GM18499 (cell line): ENCODE data around the gene HOXB8.

ENCODE experiments used
- ATAC-seq: cut with Tn5 transposase; IDR thresholded peaks from one replicate; pipeline ENCODE4 v1.9.1; 2021; ENCODE audit warnings: moderate number of reproducible peaks; ENCODE audit not compliant: insufficient read depth, unreplicated experiment

Gene HOXB8

DNA sequence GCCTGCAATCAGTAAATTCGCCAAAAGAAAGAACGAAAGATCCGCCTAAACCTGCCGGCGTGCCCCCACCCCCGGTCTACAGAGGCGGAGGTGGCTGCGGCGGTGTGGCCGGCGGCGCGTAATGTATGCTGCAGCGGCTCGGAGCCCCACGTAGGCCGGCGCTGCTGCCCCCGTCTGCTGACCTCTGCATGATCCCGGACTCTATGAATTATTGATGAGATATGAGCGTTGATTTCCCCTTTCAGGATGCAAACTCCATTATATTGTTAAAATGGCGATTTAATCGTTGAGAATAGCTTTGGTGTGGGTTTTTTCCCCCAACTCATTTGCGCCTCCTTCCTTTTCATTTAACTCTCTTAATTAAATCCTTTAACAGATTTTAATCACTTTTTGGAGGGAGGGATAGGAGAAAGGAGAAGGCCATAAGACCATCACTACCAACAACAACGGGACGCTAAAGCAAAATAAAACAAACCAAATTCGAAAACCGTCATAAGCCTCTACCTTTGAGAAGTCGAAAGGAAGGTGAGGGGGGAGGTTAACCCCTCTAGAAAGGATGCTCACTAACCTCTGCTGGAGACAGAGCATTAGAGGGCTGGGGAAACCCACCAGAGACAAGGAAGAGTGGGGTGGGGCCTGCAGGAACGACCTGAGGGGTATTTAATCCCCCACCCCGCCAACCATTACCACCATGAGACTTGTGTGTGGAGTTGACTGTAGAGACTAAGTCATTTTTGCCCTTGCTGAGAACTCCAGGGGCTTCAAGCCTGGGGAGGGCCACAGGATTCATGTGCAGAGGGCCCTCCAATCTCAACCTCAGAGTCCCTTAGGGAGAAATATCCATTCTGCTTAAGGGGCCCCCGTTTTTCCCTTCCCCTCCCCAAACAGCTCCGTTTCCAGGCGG lies 28.5 kb downstream of the HOXB8 start:
- no peak for ATAC-seq

DNA sequence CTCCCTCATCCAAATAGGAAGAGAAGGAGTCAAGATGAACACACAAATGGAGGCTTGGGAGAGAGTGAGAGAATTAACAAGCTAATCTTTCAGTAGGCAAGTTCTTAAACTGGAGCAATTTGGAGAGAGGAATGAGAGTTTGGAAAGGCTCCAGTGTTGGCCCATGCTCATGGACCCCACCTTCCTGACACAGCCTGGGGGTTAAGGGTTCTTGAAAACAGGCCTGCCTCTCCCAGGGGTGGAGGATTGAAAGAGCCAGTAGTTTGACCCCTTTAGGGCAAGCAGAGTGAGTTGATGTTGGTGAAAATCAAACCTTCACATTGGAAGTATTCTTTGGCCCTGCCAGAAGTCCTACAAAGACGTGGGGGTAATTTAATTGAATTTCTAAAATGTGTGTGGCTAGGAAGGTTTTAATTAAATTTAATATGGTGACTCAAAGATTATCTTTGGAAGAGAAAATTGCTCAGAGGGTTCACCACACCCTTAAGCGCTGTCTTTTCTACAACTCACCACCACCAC lies 30.8 kb downstream of the HOXB8 start:
- no peak for ATAC-seq

DNA sequence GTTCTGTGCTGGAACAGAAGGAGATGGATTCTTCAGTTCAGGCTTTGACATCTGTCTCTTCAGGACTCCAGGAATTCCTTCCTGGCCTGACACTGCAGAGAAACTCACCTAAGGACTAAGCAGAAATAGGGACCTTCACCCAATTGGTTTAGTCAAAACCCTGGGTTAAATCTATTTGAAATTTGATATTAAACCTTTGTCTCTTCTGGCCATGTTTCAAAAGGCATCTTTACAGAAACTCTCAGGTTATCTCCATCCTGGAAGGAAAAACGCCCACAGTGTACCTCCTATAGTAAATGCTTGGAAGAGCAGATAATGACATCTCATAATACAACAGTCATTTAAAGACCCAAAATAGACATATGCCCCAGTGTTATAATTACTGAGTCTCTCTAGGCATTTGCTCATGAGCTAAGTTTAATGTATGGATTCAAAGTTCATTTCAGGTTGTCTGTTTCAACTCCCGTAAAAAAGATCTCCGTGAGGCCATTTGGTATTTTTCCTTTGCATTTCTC lies 31.3 kb downstream of the HOXB8 start:
- no peak for ATAC-seq

DNA sequence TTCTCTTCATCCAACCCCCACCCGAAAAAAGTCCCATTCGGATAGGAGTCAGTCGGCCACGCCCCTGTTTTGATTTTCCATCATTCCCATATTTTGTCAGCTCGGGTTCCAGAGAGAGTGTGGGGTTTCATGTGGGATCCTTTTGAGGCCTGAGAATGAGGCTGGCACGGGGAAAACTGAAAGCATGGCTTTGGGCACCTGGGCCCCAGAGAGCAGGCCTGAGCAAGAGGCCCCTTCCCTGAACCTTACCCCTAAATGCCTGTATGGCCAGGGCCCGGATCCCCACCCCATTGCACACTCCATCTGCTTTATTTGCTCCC lies 32.4 kb downstream of the HOXB8 start:
- no peak for ATAC-seq

DNA sequence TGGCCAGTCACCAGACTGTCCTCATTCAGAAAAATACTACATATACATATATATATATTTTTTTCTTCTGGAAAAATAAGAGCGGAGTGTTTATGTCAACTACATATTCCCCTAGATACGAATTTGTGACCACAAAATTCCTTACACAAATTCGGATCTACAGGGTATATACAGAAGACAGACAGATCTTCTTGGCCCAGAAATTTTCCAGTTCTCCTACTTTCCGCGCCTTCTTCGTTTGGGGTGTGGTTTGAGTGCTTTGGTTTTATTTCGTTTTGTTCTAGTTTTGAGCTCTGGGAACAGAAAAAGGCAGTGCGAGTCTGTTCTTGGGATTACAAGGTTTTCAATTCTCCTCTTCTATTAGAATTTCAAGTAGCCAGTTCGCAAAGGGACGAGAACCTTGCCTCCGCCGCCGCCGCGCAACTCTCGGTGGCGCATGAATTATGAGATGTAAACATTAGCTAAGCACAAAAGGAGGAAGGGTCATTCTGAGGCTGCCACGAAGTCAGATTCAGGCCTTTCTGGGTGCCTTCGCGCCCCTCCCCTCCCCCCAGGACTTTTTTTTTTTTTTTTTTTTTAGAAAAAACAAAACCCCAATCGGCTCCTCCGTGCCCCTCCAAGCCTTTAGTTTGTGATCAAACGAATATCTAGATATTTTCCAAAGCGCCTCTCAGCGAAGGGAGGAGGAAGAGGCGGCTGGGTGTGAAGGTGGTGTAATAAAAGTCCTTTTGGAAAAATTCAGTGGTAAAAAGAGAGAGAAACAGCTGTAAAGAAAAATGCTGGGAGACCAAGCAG lies 35.1 kb downstream of the HOXB8 start:
- no peak for ATAC-seq

DNA sequence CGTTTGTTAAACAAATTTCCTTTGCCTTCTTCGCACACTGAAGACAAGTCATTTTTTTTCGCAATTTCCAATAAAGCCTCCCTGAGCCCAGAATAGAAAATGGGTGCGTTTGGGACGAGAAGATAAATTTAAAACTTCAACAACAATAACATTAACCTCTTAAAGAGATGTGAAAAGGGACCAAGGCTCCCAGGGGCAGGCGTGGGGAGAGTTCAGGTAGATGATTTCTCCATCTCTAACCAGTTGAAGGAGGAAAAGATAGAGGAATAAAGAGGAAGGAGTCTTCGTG lies 35.7 kb downstream of the HOXB8 start:
- ATAC-seq: no peak

DNA sequence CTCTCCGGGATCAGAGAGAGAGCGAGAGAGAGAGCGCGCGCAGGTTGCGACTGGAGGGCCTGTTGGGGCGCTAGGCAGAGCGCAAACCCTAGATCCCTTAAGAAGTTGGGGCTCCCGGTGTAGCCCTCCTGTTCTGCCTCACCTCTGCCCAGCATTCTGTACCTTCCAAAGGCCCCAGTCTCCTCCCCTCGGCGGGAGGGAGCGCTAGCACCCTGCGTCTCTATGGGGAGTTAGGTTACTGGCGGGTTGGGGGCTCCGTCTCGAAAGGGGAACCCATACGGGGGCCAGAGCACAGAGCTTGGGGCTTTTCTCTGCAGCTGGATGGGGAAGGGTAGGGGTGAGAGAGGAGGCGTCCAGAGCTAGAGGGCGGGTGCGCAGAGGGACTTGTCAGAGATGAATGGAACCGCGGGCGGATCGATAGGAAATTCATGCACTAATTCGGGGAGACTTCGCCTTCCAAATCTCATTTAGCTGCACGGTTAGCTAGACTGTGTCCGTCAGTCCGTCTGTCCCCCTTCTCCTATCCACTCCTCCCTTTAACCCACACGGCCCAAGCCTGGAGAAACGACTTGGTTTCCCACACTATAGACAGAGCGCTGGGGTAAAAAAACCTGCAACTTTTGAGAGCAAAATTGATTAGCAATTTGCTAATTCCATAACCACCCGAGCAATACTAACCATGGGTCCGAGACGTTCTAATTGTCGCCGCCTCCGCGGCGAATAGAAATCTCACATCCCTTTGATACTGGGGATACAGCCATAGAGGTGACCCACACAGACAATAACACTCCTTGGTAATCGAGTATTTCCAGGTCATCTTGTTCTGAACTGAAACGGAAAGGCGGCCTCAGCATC lies 36.2 kb downstream of the HOXB8 start:
- ATAC-seq: no peak

DNA sequence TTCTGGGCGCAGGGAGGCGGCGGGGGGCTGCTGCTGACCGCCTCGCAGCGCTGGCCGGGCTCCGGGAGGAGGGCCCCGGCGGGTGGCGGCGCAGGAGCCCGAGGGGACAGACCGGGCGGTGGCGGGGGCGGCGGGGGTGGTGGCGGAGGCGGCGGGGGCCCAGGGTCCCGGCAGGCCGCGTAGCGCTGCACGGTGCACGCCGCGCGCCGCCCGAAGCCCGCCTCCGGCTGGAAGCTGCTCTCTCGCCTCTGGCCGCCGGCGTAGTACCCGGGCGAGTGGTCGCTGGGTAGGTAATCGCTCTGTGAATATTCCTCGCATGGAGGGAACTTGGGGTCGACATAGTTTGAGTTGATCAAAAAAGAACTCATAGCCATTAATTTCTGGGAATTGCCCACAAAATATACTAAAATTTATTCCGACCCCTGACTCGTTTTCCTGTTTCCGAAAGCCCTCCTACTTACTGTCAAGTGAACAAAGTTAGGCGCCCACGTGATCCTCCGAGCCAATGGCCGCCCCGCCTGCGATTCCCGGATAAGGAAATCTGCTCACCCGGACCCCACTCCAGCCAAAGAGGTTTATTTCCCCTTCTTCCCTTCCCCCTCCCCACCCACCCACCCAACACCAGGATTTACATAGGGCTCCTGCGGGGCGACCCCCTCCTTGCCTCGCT lies 37.0 kb downstream of the HOXB8 start, which contains the start of gene HOXB4:
TSS of gene HOXB4 (minus strand) at position 405 of the 670 bp plus-strand sequence. CDS start at position 374, 31 bp downstream.
- ATAC-seq: no peak

DNA sequence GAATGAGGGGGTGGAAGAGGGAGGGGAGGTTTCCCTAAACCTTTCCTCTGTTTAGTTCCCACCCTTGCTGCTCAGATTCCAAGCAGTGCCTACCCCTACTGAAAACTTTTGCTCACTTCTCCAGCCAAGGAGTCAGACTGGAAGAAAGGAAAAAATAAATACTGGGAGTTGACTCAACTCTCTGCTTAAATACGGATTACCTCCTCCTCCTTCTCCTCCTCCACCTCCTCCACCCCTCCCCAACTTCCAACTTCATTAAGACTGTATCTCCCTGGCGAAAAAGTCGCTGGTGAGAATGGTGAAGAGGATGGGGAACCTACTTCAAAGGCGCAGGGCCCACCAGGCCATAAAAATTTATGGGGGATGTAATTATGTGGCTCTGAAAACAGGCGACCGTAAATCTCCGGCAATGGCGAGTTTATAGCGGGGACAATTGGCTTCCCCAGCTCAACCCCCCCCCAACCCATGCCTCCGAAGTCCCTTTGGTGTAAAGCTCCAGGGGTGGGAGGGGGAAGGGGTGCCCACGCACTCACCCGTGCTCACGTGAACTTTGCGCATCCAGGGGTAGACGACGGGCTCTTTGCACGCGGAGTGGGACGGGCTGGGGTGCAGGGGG lies 37.7 kb downstream of the HOXB8 start:
- no peak for ATAC-seq

DNA sequence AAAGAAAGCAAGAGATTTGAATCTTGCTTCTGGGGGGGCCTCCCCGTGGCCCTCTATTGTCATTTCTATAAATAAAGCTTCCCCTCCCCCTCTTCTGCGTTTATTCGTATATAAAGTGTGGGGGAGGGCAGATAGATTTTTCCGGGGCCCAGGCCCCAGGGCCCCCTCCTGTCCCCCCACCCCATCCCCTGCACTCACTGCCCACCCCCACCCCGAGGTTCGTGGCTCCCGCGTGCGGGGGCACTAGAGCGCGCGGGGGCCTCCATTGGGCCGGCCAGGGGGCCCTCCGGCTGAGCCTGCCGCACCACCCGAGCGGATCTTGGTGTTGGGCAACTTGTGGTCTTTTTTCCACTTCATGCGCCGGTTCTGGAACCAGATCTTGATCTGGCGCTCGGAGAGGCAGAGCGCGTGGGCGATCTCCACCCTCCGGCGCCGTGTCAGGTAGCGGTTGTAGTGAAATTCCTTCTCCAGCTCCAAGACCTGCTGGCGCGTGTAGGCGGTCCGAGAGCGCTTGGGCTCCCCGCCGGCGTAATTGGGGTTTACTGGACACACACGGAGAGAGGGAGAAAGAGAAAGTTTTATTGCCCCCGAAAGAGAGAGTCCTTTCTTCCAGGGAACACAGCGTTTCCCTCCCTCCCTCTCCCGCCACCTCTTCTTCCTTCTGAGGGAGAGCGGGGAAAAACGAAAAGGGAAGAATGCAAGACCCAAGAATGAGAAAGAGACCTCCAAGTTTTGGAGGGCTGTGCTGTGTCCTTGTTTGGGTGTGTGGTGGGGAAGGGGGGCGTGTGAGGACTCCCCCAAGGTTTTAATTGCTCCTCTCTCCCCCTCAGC lies 38.4 kb downstream of the HOXB8 start:
- ATAC-seq: no peak

DNA sequence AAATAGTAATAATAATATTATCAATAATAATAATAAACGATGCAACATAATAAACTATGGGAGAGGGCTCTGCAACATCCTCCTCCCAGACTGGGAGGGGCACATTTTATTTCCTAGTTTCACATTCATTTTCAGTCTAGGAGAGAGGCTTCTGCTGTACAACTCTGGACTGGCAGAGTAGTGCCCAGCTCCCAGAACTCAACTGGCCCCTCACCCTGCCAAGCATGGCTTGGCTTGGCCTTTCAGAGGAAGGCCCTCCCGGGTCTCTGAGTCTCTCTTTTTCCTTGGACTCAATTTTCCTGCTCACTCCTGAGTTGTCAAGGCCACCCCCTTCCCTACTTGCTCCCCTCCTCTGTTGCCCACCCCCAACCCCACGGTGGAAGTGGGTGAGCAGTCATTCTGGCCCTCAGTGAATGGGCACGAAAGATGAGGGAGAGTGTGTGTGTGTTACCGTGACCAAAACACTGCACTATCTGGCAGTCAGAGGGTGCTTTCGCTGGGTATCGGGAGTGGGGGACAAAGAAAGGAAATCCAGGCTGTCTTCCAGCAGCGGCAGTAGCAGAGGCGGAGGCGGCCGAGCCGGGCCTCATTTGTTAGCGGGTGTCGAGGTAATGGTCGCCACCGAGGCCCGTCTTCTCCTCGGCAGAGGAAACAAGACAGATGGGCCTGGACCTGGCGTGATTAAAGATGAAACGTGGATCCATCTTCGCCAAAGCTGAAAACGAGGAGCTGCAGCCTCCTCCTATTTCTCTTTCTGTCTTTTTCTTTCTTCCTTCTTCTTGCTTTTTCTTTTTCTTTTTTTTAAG lies 39.2 kb downstream of the HOXB8 start:
- ATAC-seq: no peak

DNA sequence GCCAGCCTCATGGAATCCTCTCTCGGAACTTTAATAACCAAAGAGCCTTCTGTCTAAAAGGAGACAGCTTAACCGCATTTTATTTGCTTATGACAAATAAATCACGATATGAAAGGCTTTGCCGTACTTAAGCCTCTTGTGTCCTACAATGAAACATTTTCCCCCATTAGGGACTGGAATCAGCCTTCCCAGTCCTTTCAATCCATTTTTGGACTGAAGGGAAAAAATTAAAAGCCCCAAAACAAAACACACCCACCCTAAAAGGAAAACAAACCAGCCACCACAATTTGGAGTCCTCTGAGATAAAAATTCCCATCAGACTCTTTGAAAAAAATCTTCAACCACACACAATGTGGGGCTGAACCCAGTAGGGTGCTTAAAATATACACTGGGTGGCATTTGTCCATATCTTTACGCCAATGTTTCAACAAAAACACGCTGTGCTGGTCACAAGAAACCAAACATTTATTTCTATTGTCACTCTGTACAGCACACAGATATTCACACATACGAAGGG lies 40.0 kb downstream of the HOXB8 start:
- no peak for ATAC-seq

DNA sequence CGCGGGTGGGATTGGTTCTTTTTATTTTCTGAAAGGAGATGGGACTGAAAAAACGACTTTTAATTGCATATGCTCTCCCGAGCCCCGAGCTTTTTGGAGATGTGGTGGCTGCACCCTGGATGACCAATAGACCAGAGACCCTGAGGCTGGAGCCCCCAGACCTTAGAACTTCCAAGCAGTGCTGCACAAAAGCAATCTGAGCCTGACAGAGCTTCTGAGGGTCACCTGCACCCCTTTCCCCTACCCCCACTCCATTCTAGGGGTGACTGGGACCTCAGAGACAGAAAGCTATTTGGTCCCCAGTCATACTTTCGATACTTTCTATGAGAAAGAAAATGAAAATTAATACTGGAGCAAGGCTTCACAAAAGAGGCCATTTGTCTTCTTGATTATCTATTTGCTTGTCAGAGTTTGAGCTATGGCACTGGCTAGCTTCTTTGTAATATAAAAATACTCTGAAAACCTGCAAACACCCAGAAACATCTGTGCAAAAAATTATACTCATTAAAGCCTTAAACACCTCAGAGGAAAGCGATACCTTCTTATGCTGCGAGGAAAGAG lies 40.5 kb downstream of the HOXB8 start:
- ATAC-seq: no peak

DNA sequence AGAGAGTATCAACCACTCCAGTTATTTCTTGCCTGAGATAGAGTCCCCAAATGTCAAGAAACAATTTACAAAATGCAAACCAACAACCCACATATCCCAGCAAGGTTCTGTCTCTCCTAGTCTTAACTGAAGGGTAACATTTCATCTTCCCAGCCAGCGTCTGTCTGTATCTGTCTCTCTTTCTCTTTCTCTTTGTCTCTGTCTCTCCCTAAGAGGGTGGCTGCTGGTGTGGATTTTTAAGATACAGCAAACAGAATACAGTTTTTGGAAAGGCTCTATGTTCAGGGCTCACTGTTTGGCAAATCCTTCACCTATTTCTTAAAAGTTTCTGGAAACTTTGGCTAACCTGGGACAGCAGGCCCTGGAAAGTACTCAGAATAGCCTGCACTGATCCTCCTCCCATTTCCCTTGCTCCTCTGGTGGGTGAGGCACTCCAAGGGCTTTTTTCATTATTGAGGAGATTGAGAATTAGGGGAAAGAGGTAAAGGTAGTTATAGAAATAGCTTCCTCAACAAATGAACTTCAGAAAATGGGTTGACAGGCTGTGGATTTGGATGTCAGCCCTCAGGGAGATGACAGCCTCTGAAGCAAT lies 43.2 kb downstream of the HOXB8 start:
- ATAC-seq: no peak

DNA sequence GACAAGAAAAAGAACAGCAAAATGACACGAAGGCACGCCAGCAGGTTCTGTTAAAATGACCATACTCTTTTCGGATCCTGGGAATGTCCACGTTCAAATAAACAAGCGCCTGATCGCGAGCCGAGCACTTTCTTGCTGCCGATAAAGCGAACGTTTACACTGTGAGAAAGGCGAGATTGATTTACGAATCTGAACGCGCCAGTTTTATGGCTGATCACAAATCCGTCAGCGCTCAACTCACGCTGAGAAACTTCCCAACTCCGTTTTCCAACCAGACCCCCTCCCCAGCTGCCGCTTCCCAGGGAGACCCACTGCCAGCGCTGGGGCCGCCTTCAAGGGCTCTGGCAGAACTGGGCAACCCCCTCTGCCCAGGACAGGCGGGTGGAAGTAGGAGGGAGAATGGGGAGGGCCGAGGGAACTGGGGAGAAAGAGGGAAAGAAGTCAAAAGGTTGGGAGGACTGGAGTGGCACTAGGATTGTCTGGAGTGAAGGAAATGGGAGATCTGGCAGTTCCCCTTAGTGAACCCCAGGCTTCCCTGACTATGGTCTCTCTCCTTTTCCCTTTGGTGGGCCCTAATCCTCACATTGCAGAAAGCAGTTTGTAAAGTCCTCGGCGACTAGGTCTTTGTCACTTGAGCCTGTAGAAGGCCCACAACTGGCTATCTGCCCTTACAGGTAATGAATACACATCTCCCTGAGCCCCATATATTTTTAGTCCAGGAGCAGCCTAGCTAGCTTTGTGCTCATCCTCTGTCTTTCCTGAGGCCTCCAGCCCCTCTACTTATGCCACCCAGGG lies 43.9 kb downstream of the HOXB8 start:
- ATAC-seq: no peak
